Bronchial epithelial cell (primary cell): ENCODE data around the gene KLHL35. TPM values are rescaled to one million over a fixed set of nuclear protein-coding genes. Genes with fewer than 3 reads are reported as not detected.

Source experiments
- DNase-seq: peaks from one replicate; pipeline ENCODE4 v3.0.0-alpha.2; 2010; ENCODE audit warnings: low read depth
- FAIRE-seq: peaks from 2 replicates; lab custom pipeline; 2011; peaks lifted over from hg19 to GRCh38; lab: Jason Lieb, UNC
- H3K27me3 ChIP-seq: 2 replicates; pipeline ENCODE4 v1.5.1; 2011; ENCODE audit warnings: low read length; ENCODE audit not compliant: control insufficient read depth, insufficient read depth
- H3K36me3 ChIP-seq: 2 replicates; pipeline ENCODE4 v1.5.1; 2011; ENCODE audit warnings: low read length; ENCODE audit not compliant: control insufficient read depth, insufficient read depth
- H3K4me3 ChIP-seq: 2 replicates; pipeline ENCODE4 v1.5.1; 2011; ENCODE audit warnings: mild to moderate bottlenecking, low read depth, low read length, control low read depth
- total RNA-seq: library from RNA; depleted of rRNA; stranded (reverse); fragments of >200 nt; gene quantifications from 2 replicates; pipeline ENCODE4 v1.2.1, GENCODE V29; 2014
- TF ChIP-seq, protein P1 (sequence below): IDR thresholded peaks from 2 replicates; pipeline ENCODE4 v1.5.1; 2011; ENCODE audit warnings: mild to moderate bottlenecking, moderate library complexity, low read length, control low read depth, inconsistent platforms; ENCODE audit not compliant: insufficient read depth, severe bottlenecking

KLHL35 gene
- total RNA-seq, 1 donor from 2014 or later, result 0.79 TPM

DNA sequence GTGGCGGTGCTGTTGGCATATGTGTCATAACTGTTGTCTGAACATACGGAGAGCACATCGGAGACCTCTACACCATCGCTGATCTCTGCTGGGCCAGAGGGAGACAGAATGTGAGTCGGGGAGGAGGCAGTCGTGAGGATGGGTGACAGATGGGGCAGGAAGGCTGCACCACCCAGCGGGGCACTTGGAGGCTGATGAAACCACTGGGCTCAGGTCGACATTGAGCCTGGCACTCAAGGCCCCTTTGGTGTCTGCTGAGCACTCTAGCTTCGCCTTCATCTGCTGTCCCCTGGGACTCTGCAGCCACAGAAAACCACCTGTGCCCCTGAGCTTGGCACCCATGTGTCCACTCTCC is 2.5 kb upstream of the KLHL35 start:
- FAIRE-seq (no peak), DNase-seq (no peak)
- TF ChIP-seq, protein P1, sequence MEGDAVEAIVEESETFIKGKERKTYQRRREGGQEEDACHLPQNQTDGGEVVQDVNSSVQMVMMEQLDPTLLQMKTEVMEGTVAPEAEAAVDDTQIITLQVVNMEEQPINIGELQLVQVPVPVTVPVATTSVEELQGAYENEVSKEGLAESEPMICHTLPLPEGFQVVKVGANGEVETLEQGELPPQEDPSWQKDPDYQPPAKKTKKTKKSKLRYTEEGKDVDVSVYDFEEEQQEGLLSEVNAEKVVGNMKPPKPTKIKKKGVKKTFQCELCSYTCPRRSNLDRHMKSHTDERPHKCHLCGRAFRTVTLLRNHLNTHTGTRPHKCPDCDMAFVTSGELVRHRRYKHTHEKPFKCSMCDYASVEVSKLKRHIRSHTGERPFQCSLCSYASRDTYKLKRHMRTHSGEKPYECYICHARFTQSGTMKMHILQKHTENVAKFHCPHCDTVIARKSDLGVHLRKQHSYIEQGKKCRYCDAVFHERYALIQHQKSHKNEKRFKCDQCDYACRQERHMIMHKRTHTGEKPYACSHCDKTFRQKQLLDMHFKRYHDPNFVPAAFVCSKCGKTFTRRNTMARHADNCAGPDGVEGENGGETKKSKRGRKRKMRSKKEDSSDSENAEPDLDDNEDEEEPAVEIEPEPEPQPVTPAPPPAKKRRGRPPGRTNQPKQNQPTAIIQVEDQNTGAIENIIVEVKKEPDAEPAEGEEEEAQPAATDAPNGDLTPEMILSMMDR, result no peak
- Histone ChIP-seq H3K27me3 (peaks cover 9% of the 10 kb centered on the region), H3K4me3 (no peak overlapping the region), H3K36me3 (no peaks in the 10 kb centered on the region)

DNA sequence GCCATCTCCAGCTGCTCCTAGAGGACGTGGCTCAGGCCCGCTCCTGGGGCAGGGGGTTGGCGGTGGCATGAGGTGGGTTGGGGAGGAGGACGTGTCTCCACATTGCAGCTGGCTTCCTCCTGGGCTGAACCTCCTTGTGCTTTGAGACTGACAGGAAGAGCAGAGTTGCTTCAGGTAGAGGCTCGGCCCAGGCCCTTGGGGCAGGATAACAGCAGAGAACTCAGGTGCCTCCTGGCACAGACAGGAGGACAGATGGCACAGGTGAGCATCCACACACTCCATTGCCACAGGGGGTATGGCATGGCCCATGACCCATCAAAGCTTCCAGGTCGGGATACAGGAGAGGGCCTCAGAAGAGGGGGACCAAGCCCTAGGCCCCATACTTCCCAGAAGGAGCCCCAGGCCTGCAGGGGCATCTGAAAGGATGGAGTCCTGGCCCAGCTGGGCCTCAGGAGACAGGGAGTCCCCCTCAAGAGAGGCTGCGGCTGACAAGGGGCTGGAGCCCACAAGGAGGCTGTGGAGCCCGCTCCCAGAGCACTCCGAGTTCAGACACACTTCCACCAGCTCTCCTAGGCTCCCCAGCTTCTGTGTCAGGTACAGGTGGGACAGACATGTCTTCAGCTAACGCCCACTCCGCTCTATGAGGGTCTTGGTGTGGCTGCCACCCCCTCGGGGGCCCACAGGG is 2.0 kb upstream of the KLHL35 start:
- TF ChIP-seq, protein P1, result no peak
- no peaks in the 10 kb centered on the region for H3K36me3 ChIP-seq
- no peak overlapping the region for H3K4me3 ChIP-seq
- no peak for DNase-seq
- peaks cover 11% of the 10 kb centered on the region for H3K27me3 ChIP-seq
- FAIRE-seq, result no peak

DNA sequence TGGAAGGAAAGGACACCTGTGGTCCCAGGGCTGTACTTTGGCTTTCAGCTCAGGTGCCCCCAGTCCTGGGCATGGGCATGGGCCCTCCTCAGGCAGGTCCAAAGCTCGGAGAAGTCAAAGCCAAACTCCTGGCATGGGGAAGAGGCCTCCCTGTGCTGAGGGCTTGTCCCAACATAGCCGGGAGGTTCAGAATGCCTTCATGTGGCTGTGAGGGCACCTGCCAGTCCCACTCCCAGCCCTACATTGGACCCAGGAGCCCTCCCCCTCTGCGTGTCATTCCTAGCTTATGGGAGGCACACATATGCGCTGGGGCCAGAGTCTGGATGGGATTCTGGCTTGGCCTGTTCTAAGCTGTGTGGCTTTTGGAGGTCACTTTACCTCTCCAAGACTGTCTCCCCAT is 1.0 kb upstream of the KLHL35 start:
- DNase-seq, result no peak
- Histone ChIP-seq H3K27me3 (peaks cover 11% of the 10 kb centered on the region), H3K36me3 (no peaks in the 10 kb centered on the region), H3K4me3 (no peak overlapping the region)
- FAIRE-seq, result no peak
- TF ChIP-seq, protein P1, result no peak

DNA sequence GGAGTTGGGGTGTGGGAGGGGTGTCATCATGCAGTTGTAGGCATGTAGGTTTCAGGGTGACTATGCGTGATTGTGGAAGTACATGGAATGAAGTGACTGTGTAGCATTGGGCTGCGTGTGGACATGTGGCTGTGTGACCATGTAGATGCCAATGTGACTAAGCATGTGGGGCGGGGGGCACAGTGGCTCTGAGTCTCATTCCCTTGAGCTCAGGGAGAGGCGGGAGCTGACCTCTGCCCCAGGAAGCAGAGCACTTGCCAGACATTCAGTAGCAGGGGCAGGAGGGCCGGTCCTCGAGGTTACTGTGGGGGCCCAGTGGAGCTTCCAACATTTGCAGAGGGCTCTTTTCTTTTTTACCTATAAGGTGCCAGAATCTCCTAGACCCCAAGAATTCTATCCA is 440 bp upstream of the KLHL35 start:
- DNase-seq (no peak), FAIRE-seq (no peak)
- Histone ChIP-seq H3K36me3 (no peaks in the 10 kb centered on the region), H3K27me3 (peaks cover 11% of the 10 kb centered on the region), H3K4me3 (no peak overlapping the region)
- TF ChIP-seq, protein P1, result no peak

DNA sequence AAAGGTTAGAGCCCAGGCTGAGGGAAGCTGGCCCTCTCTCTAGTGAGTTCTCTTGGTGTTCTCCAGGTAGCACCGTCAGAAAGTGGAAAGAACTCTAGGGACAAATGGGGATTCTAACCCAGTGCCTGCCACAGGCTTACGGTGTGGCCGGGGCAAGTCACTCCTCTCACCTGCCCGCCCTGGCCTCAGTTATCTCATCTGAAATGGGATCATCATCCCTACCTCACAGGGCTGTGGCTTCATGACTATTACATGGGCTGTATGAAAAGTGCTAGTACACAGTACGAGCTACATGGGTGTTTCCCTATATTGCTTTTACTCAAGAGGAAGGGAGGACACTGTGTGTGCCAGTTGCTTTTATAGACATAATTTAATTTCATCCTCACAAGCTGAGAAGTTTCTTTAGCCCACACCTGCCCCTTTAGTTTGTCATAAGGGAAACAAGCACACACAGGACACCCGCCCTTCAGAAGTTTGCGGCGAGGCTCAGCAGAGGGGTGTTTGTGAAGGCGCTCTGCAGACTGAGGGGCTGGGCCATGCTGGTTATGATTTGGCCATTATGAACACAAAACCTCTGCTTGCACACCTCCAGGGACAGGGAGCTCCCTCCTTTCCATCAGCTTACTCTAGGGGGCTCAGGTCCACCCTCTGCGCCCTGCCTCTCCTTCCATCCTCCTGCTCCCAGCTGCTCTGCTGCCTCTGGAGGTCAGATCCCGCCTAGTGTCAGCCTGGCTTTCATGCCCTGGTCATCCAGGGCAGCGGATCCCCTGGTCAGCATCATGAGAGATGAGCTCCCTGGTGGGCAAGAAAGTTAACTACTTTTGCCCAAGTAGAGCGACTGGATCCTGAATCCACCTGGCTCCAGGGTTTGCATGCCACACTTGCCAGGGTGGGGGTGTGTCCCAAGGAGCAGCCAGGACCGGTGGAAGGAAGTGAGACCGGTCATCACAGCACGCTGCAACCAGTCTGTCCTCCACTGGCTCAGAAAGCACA is 1.2 kb downstream of the KLHL35 start:
- no peak for FAIRE-seq
- no peaks in the 10 kb centered on the region for H3K36me3 ChIP-seq
- TF ChIP-seq, protein P1, result no peak
- no peak for DNase-seq
- peaks cover 11% of the 10 kb centered on the region for H3K27me3 ChIP-seq
- no peak overlapping the region for H3K4me3 ChIP-seq
